ENCODE data around the gene ADPRM.

Gene ADPRM

DNA sequence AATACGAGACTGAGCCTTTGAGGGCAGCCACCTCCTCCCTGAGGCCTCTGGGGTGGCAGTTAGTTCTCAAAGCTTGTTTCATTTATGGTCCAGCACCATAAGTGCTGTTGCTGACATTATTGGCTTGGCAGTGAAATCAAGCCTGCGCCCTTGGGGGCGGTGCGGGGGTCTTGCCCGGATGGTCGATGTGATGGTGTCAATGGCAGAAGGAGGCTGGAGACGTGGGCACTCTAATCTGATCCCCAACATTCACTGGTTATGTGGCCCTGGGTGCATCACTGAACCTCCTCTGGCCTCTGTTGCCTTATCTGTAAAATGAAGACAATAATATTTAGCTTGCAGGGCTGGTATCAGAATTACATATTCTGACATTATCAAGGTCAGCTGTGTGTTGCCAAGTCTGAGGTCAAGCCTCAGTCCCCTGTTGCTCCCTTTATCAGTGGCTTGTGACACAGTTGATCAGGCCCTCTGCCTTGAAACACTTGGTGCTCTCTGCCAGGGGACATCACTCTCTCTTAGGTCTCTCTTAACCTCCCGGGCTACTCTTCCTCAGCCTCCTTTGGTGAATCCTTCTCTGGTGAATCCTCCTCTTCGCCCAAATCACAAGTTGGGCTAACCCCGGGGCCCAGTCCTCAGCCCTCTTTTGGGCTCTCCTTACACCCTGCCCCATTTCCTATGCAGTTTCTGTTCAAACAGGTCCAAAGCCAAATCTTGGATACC lies 44.2 kb downstream of the ADPRM start:
- DNase-seq (ENCODE audit: low read depth), result no peak

GRCh38 chr17:10742431-10742830 lies 45.0 kb downstream of the ADPRM start:
- DNase-seq (ENCODE audit: low read depth), result no peak

GRCh38 chr17:10743316-10744009 lies 46.1 kb downstream of the ADPRM start:
- peak; percentile 51 for DNase-seq (ENCODE audit: low read depth)

DNA sequence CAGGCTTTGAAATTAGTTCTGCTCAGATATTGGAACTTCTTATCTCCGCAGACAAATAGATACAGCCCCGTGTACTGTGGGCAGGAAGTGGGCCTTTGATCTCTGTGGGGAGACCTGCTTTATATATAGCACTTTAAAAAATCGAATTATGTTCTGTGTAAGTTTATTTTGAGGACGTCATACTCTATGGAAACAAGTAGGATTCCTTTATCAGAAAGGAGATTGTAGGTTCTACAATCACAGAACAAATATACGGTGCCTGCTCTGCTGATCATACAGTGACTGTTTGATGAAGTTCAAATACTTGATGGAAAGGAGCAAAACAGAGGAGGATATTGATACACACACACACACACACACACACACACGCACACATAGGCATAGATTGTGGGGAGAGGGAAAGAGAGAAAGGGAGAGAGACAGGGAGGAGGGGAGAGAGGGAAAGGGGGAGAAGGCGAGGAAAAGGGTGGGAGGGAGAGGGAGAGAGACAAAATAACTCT lies 47.2 kb downstream of the ADPRM start:
- DNase-seq (ENCODE audit: low read depth), result no peak

GRCh38 chr17:10745231-10745630 lies 47.8 kb downstream of the ADPRM start:
- no peak for DNase-seq (ENCODE audit: low read depth)

DNA sequence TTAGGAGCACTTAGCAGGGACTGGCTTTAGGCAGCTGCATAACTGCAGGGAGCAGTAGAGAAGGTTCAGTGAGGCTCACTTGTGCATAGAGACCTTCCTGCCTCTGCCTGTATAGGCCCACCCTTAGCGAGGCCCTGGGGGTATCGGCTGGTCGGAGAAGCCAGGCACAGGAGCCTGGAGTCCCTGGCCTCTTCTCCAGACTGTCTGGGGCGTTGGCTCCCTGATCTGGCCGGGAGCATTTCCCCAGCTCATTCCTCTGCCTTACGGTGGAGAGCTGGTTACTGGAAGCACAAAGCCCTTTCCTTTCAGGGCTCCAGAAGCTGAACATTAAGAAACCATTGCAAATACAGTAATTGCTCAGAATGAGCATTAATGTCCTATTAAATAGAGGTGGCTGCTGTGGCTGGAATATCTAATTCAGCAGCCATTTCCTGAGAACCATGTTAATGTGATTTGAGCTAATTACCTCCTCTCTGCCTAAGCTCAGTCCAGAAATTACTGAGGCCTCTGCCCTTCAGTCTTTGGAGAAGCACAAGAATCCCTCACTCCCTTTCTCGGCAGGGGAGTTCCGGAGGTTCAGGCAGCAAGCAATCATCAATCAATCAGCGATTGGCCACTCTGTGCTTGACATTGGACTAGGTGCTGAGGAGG lies 51.3 kb downstream of the ADPRM start:
- DNase-seq (ENCODE audit: low read depth), result no peak

DNA sequence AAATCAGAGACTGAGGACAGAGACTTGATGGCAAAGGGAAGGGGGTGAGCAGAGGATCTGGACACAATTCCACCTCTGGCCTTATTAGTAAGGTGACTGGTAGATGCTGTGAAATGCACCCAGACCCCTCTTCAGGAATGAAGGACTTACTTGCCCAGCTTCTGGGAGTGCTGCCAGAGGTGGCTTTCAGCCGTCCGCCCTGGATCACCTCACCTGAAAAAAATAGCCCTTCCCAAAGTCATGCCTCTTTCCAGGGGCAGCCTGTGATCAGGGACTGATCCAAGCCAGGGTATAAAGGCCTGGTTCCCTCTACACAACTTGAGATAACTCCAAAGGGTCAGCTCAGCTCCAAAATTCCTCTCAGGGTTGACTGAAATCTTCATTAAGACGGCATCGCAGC lies 52.8 kb downstream of the ADPRM start:
- no peak for DNase-seq (ENCODE audit: low read depth)

DNA sequence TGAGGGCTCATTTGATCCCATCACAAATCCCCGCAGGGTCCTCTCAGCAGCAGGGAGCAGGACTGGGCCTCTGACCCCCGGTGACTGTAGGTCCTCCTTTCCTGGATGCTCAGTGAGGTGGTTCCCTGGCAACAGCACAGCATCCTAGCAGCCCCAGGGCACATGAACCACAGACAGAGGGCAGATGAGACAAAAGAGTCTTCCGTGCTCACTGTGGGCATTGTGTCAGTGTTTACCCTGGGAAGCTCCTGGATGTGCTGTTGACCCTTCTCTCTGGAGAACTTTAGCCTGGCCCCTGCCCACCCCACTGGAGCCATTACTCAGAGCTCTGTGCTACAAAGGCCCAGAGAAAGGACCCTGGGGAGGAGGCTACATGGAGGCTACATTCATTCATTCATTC lies 54.2 kb downstream of the ADPRM start:
- no peak for DNase-seq (ENCODE audit: low read depth)

GRCh38 chr17:10752696-10753095 lies 55.3 kb downstream of the ADPRM start:
- DNase-seq (ENCODE audit: low read depth), result no peak

DNA sequence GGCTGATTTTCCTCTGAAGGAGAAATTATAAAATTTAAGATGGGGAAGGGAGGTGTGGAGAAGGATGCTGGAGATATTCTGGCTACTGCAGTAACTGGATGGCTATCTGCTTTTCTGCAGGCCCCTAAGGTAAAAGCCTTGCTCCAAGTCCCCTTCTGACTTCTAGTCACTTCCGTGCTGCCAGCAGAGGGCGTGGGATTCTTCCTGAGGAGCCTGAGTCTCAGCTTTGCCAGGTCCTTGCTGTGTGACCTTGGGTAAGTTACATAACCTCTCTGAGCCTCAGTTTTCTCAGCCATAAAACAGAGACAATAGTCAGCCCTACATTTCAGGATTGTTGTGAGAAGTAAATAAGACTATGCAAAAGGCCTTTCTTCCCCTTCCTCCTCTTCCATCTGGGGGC lies 56.7 kb downstream of the ADPRM start:
- peak; percentile 33 for DNase-seq (ENCODE audit: low read depth)

DNA sequence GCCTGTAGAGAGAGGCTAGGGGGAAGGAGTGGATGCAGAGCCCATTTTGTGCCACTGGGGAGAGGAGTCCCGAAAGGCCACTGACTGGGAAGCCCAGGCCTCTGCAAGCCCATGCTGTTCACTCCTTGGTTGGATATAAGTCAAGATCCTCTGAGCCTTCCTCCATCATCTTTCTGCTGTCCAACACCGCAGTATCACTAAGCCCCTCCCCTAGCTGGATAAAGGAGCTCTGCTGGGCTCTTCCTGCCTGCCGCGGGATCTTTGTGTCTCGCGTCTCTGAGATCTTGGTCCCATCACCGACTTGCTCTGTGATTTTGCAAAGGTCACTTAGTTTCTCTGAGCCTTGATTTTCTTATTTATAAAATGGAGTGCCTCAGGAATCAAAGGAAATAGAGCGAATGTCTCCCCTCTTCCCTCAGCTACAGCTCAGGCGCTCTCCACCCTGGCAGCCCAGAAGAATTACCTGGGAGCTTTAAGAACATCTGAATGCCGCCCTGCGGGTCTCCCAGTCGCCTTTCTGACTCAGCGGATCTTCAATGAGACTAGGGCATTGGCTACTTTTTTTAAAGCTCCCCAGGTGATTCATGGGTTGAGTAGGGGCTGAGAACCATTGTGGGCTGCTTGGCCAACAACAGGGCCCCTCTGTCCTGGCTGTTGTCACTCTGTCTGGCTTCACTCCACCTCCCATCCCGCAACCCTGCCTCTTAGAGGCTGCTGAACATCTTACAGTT lies 57.6 kb downstream of the ADPRM start:
- DNase-seq (ENCODE audit: low read depth), result peak; percentile 16

GRCh38 chr17:10755592-10756127 lies 58.3 kb downstream of the ADPRM start:
- no peak for DNase-seq (ENCODE audit: low read depth)

- DNase-seq (ENCODE audit: low read depth), result no peak
These were observed 58.8 kb downstream of the ADPRM start for GRCh38 chr17:10756185-10756584.

DNA sequence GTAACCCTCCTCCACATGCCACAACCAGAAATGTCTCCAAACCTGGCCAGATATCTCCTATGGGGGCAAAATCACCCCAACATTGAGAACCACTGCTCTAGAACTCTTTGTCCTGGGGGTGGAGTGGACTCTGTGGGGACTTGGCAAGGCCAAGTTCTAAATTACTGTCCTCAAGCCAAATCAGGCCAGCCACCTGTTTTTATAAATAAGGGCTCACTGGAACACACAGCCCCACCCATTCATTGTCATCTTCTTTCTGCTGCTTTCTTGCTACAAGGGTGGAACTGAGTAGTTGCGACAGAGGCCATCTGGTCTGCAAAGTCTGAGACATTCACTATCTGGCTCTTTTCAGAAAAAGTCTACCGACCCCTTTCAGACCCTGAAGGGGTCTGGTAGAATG lies 59.2 kb downstream of the ADPRM start:
- no peak for DNase-seq (ENCODE audit: low read depth)

DNA sequence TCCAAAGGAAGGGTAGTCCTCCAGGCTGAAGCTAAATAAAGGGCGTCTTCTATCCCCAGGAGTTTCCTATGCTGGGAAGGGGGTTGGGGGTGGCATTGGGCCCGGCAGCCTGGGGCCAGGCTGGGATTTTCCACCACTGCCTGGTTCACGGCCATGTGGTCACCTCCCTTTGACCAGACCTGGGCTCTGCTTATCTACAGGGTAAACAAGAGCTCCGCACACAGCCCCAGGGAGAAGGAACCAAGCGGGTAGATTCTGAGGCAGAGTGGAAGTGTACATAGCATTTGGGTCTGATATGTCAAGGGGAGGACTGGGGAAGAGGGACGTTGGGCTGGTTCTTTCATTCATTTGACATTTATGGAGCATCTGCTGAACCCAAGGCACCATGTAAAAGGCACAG lies 59.7 kb downstream of the ADPRM start:
- DNase-seq (ENCODE audit: low read depth), result no peak

- no peak for DNase-seq (ENCODE audit: low read depth)
These were observed 60.3 kb downstream of the ADPRM start for GRCh38 chr17:10757647-10758046.

DNA sequence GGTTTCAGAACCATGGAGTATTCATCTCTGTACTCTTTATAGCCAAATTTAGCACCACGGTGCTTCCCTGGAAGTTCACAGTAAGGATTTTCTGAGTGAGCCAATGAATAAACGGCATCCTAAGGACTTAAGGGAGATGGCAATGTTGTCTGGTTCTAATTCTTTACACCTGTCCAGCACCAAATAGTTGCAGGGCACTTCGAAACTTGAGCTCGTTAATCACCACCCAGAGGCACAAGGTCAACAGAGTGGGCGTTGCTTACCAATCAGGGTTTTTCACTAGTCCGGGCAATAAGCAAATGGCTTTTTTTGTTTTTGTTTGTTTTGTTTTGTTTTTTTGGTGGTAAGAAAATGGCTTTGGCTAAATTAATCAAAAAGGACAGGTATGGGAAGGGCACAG lies 60.7 kb downstream of the ADPRM start:
- DNase-seq (ENCODE audit: low read depth), result no peak

Measured in iris pigment epithelial cell (primary cell).